ENCODE measurements around the gene CDH12.

GRCh38 chr5:22470408-22470807 lies 382.7 kb downstream of the CDH12 start:
- no peak for TF ChIP-seq CTCF (IDR thresholded peaks at IDR 0.05)
- no peak for TF ChIP-seq POLR2A (IDR thresholded peaks at IDR 0.05)
